Pancreas (tissue), 10 donors: Measurements from ENCODE around the gene CAMK2A. TPM values are rescaled to one million over a fixed set of nuclear protein-coding genes. Genes with fewer than 3 reads are reported as not detected.

Experiments
- ATAC-seq, 4 donors: fragments of 200-7000 bp; cut with Tn5 transposase; one replicate each; pipeline versions ENCODE4 v1.8.0 to v1.9.1; 2020; ENCODE audit warnings: mild to moderate bottlenecking in 4 of 4, moderate library complexity in 4 of 4
- DNase-seq, 6 donors: peaks; one replicate each; pipeline ENCODE4 v3.0.0-alpha.2; 2020
- FAIRE-seq: peaks from 2 replicates; lab custom pipeline; 2012; peaks lifted over from hg19 to GRCh38; lab: Jason Lieb, UNC
- H3K27ac ChIP-seq, 4 donors: fragments of 200-600 bp; sonication (generic); 1 replicate in 3 of 4; 2 replicates in 1 of 4; pipeline versions ENCODE4 v1.5.0 to v1.8.0; 2020
- H3K27me3 ChIP-seq, 4 donors: fragments of 200-600 bp; one replicate each; pipeline ENCODE4 v1.8.0; 2021
- H3K36me3 ChIP-seq, 3 donors: fragments of 200-600 bp; sonication (generic) in 1 of 3; one replicate each; pipeline versions ENCODE4 v1.5.0 to v1.8.0; 2020 to 2021
- H3K4me1 ChIP-seq, 3 donors: fragments of 200-600 bp; one replicate each; pipeline ENCODE4 v1.8.0; 2021
- H3K4me3 ChIP-seq, 4 donors: fragments of 200-600 bp; sonication (generic) in 2 of 4; one replicate each; pipeline versions ENCODE4 v1.5.0 to v1.8.0; 2020 to 2021
- H3K9me3 ChIP-seq, 4 donors: fragments of 200-600 bp; one replicate each; pipeline ENCODE4 v1.8.0; 2021
- CTCF ChIP-seq, 4 donors: fragments of 200-600 bp; sonication (generic) in 3 of 4; IDR thresholded peaks; one replicate each; pipeline versions ENCODE4 v1.5.0 to v1.8.0; 2021; ENCODE audit warnings: antibody characterized with exemption in 4 of 4
- WGBS, 2 donors: extraction: QIAGEN DNeasy Blood & Tissue Kit; methylation state at CpG; one replicate each; pipeline ENCODE4 v1.1.7; 2013; 5-methylcytosine and 5-hydroxymethylcytosine counted together
- intact Hi-C, 3 donors: fragments of 100-400 bp; cut with DNase I; formaldehyde crosslinking; loops; one replicate each; pipeline versions ENCODE4 v1.11.1 to v1.14.2; 2022
- polyA plus RNA-seq, 2 donors: library from polyadenylated mRNA; stranded (reverse); fragments of 200-250 nt; gene quantifications; one replicate each; pipeline ENCODE4 v1.2.3, GENCODE V29; 2013
- total RNA-seq, 6 donors: library from RNA; stranded (reverse); fragmentation: NEBNext Ultra II Directional in 4 of 6; extraction: Animal tissue kit (Norgen Biotek cat#: 25700) in 4 of 6; gene quantifications; one replicate each; pipeline versions ENCODE4 v1.2.1 to v1.2.4, GENCODE V29; 2021 to 2023
- donor health status: healthy with polysubstance abuse.
- donor health status: DM: no; HTN: no; CAD: no; lungs with moderate emphysema.
- donor health status: DM: no; HTN: no; CAD: no.
- donor health status: control.
- donor health status: control.
- donor health status: Bipolar disorder and iron deficiency.
- donor health status: DM: yes; HTN: yes; CAD: no.
- donor health status: DM: no; HTN: no; CAD: no.
- donor health status: DM: no; HTN: no; CAD: no.
- donor health status: DM: yes; HTN: yes; CAD: no.

The CAMK2A gene
- total and polyA plus RNA-seq, 8 donors, result 0.03 to 0.19 (median 0.08) TPM; not detected in 3

DNA sequence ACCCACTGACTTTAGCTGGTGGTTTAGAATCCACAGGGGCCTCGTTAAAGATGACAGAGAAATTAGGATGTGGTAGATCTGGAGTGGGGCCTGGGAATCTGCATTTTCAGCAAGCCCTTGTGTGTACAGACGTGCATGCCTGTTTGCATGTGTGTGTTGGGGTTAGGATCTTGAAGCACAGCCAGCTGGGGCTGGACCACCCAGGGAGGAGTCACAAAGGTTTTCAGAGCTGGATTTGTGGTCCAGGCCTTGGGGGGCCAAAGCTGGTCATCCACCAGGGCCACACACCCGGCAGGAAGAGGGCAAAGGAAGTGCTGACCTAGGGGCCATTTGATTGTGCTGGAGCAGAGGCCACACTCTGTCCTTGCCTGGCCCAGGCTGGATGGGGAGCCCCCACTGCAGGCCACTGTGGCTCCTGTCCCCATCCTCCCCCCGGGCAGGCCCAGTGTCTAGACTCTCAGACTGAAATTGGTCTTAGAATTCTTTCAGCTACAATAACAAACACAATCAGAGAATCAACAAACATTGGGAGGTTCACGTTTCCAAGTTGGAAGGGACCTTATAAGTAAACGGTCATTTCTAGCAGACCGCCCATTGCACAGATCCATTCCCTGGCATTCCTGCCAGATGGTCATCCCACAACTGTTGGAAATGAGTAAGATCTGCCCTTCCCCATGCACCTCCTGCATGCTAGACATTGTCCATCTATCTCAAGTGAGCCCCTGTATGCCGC lies 112.7 kb downstream of the CAMK2A start:
- Histone ChIP-seq H3K27me3 (no peaks in the 10 kb centered on the region), H3K4me1 (no peaks in the 10 kb centered on the region), H3K36me3 (no peaks in the 10 kb centered on the region), H3K27ac (no peak overlapping the region), H3K9me3 (no peaks in the 10 kb centered on the region), H3K4me3 (no peak overlapping the region)
- TF ChIP-seq CTCF (IDR thresholded peaks at IDR 0.05), result no peak
- DNase-seq (no peak), ATAC-seq (no peak), FAIRE-seq (no peak)
- 77 to 88% methylated on average over 8 of the region's 8 CpGs for WGBS, 2 donors
- intact Hi-C loops, result no loop called here

- Histone ChIP-seq H3K27ac (no peak overlapping the region), H3K27me3 (no peaks in the 10 kb centered on the region), H3K4me3 (no peak overlapping the region), H3K4me1 (no peaks in the 10 kb centered on the region), H3K36me3 (no peaks in the 10 kb centered on the region), H3K9me3 (no peaks in the 10 kb centered on the region)
- ATAC-seq (no peak), DNase-seq (no peak), FAIRE-seq (no peak)
- intact Hi-C loops, result no loop called here
- 82 to 88% methylated on average over 5 of the region's 5 CpGs for WGBS, 2 donors
- TF ChIP-seq CTCF (IDR thresholded peaks at IDR 0.05), result no peak
Observed at GRCh38 chr5:150175536-150175935, 114.0 kb downstream of the CAMK2A start.

DNA sequence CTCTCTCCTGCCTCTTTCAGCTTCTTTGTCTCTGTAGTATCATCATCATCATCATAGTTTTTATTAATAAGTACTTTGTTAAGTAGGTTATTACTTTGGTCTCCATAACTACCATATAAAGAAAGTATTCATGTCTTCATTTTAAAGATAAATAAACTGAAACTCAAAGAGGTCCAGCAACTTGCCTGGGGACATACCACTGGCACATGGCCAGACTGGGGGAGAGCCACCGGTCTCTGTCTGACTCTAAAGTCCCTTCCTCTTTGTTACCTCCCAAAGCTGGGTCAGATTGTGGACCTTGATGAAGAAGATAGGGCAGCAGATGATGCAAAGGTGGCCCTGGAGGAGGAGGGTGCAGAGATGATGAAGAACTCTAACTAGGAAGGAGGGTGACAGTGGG lies 114.5 kb downstream of the CAMK2A start:
- FAIRE-seq (no peak), ATAC-seq (no peak), DNase-seq (no peak)
- TF ChIP-seq CTCF (IDR thresholded peaks at IDR 0.05), result no peak
- Histone ChIP-seq H3K27ac (no peak overlapping the region), H3K9me3 (no peaks in the 10 kb centered on the region), H3K27me3 (no peaks in the 10 kb centered on the region), H3K4me3 (no peak overlapping the region), H3K4me1 (no peaks in the 10 kb centered on the region), H3K36me3 (no peaks in the 10 kb centered on the region)
- intact Hi-C loops, result no loop called here
- 53 to 55% methylated on average over 1 of the region's 1 CpG for WGBS, 2 donors

DNA sequence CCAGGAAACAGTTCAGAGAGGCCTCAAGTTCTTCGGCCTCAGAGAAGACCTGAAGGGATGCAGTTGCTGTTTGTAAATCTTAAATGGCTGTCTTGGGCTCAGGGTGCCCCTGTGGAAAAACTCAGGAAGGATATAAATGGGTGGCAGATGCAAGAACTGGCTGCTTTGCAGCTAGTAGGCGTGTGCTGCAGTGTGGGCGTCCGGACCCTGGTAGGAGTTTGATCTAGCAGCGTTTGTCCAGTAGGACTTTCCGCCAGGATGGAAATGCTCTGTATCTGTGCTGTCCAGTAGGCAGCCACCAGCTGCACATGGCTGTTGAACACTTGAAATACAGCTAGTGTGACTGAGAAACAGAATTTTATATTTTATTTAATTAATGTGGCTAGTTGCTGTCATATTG lies 115.3 kb downstream of the CAMK2A start:
- WGBS, 2 donors, result 87 to 93% methylated on average over 6 of the region's 6 CpGs
- no peak for FAIRE-seq

More for the DNA sequence above, 115.3 kb downstream of the CAMK2A start:
- TF ChIP-seq CTCF (IDR thresholded peaks at IDR 0.05), result no peak
- no peak for DNase-seq
- no peak overlapping the region for H3K27ac ChIP-seq
- H3K4me3 ChIP-seq, result no peak overlapping the region
- H3K4me1 ChIP-seq, result no peaks in the 10 kb centered on the region
- no peak for ATAC-seq
- H3K36me3 ChIP-seq, result no peaks in the 10 kb centered on the region
- H3K27me3 ChIP-seq, result no peaks in the 10 kb centered on the region
- no peaks in the 10 kb centered on the region for H3K9me3 ChIP-seq
- intact Hi-C loops, result no loop called here
